Cardiac fibroblast (primary cell): ENCODE data around the gene KISS1R.

Source experiments
- DNase-seq, 2 donors: peaks; one replicate each; pipeline versions ENCODE4 v3.0.0 to v3.0.0-alpha.2; 2010; ENCODE audit warnings: low read depth in 2 of 2
- H3K4me3 ChIP-seq, 2 donors: replicated peaks in 1 of 2; 1 replicate in 1 of 2; 2 replicates in 1 of 2; pipeline ENCODE4 v1.5.1; 2011; ENCODE audit warnings: low read depth in 2 of 2, low read length in 2 of 2, mild to moderate bottlenecking in 2 of 2, moderate library complexity in 1 of 2
- CTCF ChIP-seq: IDR thresholded peaks from one replicate; pipeline ENCODE4 v1.5.1; 2011; ENCODE audit warnings: low read depth, mild to moderate bottlenecking, low read length, inconsistent platforms

KISS1R gene

GRCh38 chr19:871446-872265, 45.5 kb upstream of the KISS1R start:
- no peak for DNase-seq
- no peak overlapping the region for H3K4me3 ChIP-seq

GRCh38 chr19:872266-872951, 44.7 kb upstream of the KISS1R start:
- peak; percentile 47 to 56 for DNase-seq
- no peak overlapping the region for H3K4me3 ChIP-seq

More at GRCh38 chr19:871446-872265, 45.5 kb upstream of the KISS1R start:
- TF ChIP-seq CTCF: no peak

GRCh38 chr19:873084-873483, 44.0 kb upstream of the KISS1R start:
- H3K4me3 ChIP-seq: no peak overlapping the region
- DNase-seq: peak; percentile 37 to 38
- no peak for TF ChIP-seq CTCF

More at GRCh38 chr19:872266-872951, 44.7 kb upstream of the KISS1R start:
- TF ChIP-seq CTCF: no peak

- H3K4me3 ChIP-seq: no peak overlapping the region
- no peak for DNase-seq
- no peak for TF ChIP-seq CTCF
Observed at GRCh38 chr19:873561-874041, 43.5 kb upstream of the KISS1R start.

GRCh38 chr19:875265-875879, 41.8 kb upstream of the KISS1R start:
- no peak for TF ChIP-seq CTCF
- H3K4me3 ChIP-seq: no peak overlapping the region
- DNase-seq: no peak

GRCh38 chr19:876089-876488, 41.0 kb upstream of the KISS1R start:
- TF ChIP-seq CTCF: no peak
- no peak for DNase-seq
- no peak overlapping the region for H3K4me3 ChIP-seq
